Naive thymus-derived CD4-positive, alpha-beta T cell (primary cell): Measurements from ENCODE around the gene BCAT1. TPM values are rescaled to one million over a fixed set of nuclear protein-coding genes. Genes with fewer than 3 reads are reported as not detected.

ENCODE experiments used
- ATAC-seq: fragments of 150-1000 bp; cut with Tn5 transposase; 2 replicates; pipeline ENCODE4 v1.10.0; 2021; ENCODE audit warnings: mild to moderate bottlenecking, moderate library complexity
- CTCF ChIA-PET: fragments of 350-600 bp; sonication (Branson Sonifier 250); formaldehyde crosslinking; loops from one replicate; lab custom pipeline; 2021; ENCODE audit warnings: antibody characterized with exemption; lab: Charles Lee
- POLR2A ChIA-PET: fragments of 350-600 bp; sonication (Branson Sonifier 250); formaldehyde crosslinking; loops from one replicate; lab custom pipeline; 2021; ENCODE audit warnings: antibody characterized with exemption, inconsistent platforms; lab: Charles Lee
- DNase-seq, 9 donors: peaks; one replicate each; pipeline versions ENCODE4 v3.0.0 to v3.0.0-alpha.2; 2020 to 2022; ENCODE audit warnings: mixed read lengths in 1 of 9
- H3K27ac ChIP-seq: one replicate; pipeline ENCODE4 v1.7.0; 2013; ENCODE audit warnings: mild to moderate bottlenecking, low read depth, low read length, moderate library complexity
- H3K27me3 ChIP-seq, 2 donors: one replicate each; pipeline ENCODE4 v1.7.0; 2013; ENCODE audit warnings: low read length in 2 of 2, mild to moderate bottlenecking in 2 of 2, moderate library complexity in 2 of 2; ENCODE audit not compliant: control insufficient read depth in 2 of 2, insufficient read depth in 2 of 2
- H3K36me3 ChIP-seq, 3 experiments: 1 replicate in 2 of 3; 2 replicates in 1 of 3; pipeline ENCODE4 v1.7.0; 2013; ENCODE audit warnings: low read length in 3 of 3, mild to moderate bottlenecking in 3 of 3, moderate library complexity in 1 of 3; ENCODE audit not compliant: insufficient read depth in 3 of 3, control insufficient read depth in 2 of 3
- H3K4me1 ChIP-seq, 2 donors: one replicate each; pipeline ENCODE4 v1.7.0; 2013; ENCODE audit warnings: low read length in 2 of 2, mild to moderate bottlenecking in 2 of 2, moderate library complexity in 1 of 2; ENCODE audit not compliant: control insufficient read depth in 2 of 2, insufficient read depth in 2 of 2
- H3K4me3 ChIP-seq: 2 replicates; pipeline ENCODE4 v1.7.0; 2013; ENCODE audit warnings: mild to moderate bottlenecking, low read length
- H3K9me3 ChIP-seq, 3 experiments: 1 replicate in 2 of 3; 2 replicates in 1 of 3; pipeline ENCODE4 v1.7.0; 2013; ENCODE audit warnings: low read length in 3 of 3; ENCODE audit not compliant: control insufficient read depth in 2 of 3
- H3K27ac Mint-ChIP-seq, 9 donors: one replicate each; pipeline ENCODE4 v1.8.0; 2020 to 2022; ENCODE audit warnings: mixed read lengths in 9 of 9, mild to moderate bottlenecking in 8 of 9, moderate library complexity in 5 of 9, inconsistent platforms in 2 of 9
- H3K27me3 Mint-ChIP-seq, 5 donors: one replicate each; pipeline ENCODE4 v1.8.0; 2021 to 2022; ENCODE audit warnings: mixed read lengths in 5 of 5, mild to moderate bottlenecking in 1 of 5
- H3K36me3 Mint-ChIP-seq, 5 donors: one replicate each; pipeline ENCODE4 v1.8.0; 2020 to 2022; ENCODE audit warnings: mixed read lengths in 5 of 5, mild to moderate bottlenecking in 3 of 5, inconsistent platforms in 1 of 5
- H3K4me1 Mint-ChIP-seq, 7 donors: one replicate each; pipeline ENCODE4 v1.8.0; 2020 to 2022; ENCODE audit warnings: mixed read lengths in 7 of 7, mild to moderate bottlenecking in 3 of 7, inconsistent platforms in 1 of 7
- H3K4me3 Mint-ChIP-seq, 10 donors: one replicate each; pipeline ENCODE4 v1.8.0; 2020 to 2022; ENCODE audit warnings: mild to moderate bottlenecking in 10 of 10, mixed read lengths in 10 of 10, moderate library complexity in 6 of 10, inconsistent platforms in 2 of 10
- H3K9me3 Mint-ChIP-seq, 11 donors: one replicate each; pipeline ENCODE4 v1.8.0; 2020 to 2022; ENCODE audit warnings: mixed read lengths in 11 of 11, mild to moderate bottlenecking in 4 of 11, inconsistent platforms in 1 of 11, moderate library complexity in 1 of 11
- intact Hi-C, 2 donors: fragments of 100-400 bp; cut with micrococcal nuclease; formaldehyde crosslinking; loops; one replicate each; pipeline ENCODE4 v1.15.1; 2023
- polyA plus RNA-seq, 2 donors: library from polyadenylated mRNA; unstranded; fragments of 300-500 nt; fragmentation: Illumina TruSeq; gene quantifications; one replicate each; pipeline ENCODE4 v1.2.3, GENCODE V29; 2021
- total RNA-seq, 6 experiments: library from RNA in 5 of 6; stranded (reverse) in 5 of 6; gene quantifications; 1 replicate in 5 of 6; 2 replicates in 1 of 6; pipeline ENCODE4 v1.2.3 and lab custom pipeline; 2021 to 2026

The BCAT1 gene
- total and polyA plus RNA-seq, 7 experiments from 2014 or later = 0.70 to 29.3 (median 1.1) TPM

DNA sequence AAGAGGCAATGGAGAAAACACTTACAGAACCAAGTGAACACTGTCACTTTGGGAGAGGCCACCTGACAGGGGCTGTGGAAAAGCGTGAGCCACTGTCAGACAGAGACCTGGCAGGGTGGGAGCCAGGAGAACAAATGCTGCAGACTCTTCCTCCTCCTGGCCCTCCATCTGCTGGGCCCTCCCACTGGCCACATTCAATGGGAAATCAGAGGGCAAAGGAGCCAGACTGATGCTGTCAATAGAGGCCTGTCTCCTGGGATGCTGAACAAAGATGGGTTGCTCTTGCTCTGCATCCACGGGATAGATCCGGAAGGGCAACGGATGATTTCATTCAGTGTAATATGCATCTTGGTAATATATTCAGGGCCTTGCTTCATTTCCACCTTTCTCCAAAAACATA lies 44.9 kb upstream of the BCAT1 start:
- H3K4me1 Mint-ChIP-seq = peaks cover 0 to 16% (median 9%) of the 10 kb centered on the region in 7 donors
- DNase-seq = no peak
- intact Hi-C loops = loop anchor here in 1 of 2 donors (2.0 kb wide), 1 partner anchor 57 kb away; no protein-coding TSS in a partner anchor
- H3K4me3 ChIP-seq = no peak overlapping the region
- no peaks in the 10 kb centered on the region for H3K36me3 Mint-ChIP-seq
- ChIA-PET CTCF (interaction anchor here (2.0 to 4.4 kb wide), 3 partner anchors 136 to 142 kb away, joined by 5 to 59 read pairs (median 18); no protein-coding TSS in a partner anchor), POLR2A (no interaction called here)
- no peak for ATAC-seq
- H3K4me3 Mint-ChIP-seq = no peak overlapping the region
- H3K9me3 ChIP-seq = no peaks in the 10 kb centered on the region
- no peaks in the 10 kb centered on the region for H3K27me3 ChIP-seq
- peaks cover 0 to 11% of the 10 kb centered on the region in 2 donors for H3K4me1 ChIP-seq
- no peak overlapping the region for H3K27ac Mint-ChIP-seq
- H3K27me3 Mint-ChIP-seq = peaks cover 0 to 7% (median 6%) of the 10 kb centered on the region in 5 donors
- H3K27ac ChIP-seq = no peak overlapping the region
- no peaks in the 10 kb centered on the region for H3K9me3 Mint-ChIP-seq
- H3K36me3 ChIP-seq = no peaks in the 10 kb centered on the region

GRCh38 chr12:24991209-24992049 lies 42.5 kb upstream of the BCAT1 start:
- no peaks in the 10 kb centered on the region for H3K27me3 ChIP-seq
- H3K36me3 ChIP-seq = no peaks in the 10 kb centered on the region
- DNase-seq = peak in 7 of 9 donors; percentile 53 to 75 (median 64)
- no peaks in the 10 kb centered on the region for H3K9me3 ChIP-seq
- POLR2A ChIA-PET = no interaction called here
- CTCF ChIA-PET = interaction anchor here (0.6 to 4.4 kb wide), 15 partner anchors 9 to 250 kb away, joined by 3 to 59 read pairs (median 4); no protein-coding TSS in a partner anchor
- no peak overlapping the region for H3K27ac ChIP-seq
- intact Hi-C loops = loop anchor here (1.0 to 2.0 kb wide), 8 partner anchors 59 to 1787 kb away; a partner anchor contains a TSS
- peak; percentile 97 for ATAC-seq
- Mint-ChIP-seq H3K27ac (no peak overlapping the region), H3K4me1 (peaks cover 0 to 2% (median 0%) of the 10 kb centered on the region in 7 donors), H3K4me3 (no peak overlapping the region), H3K27me3 (peaks cover 0 to 7% (median 6%) of the 10 kb centered on the region in 5 donors), H3K9me3 (no peaks in the 10 kb centered on the region), H3K36me3 (no peaks in the 10 kb centered on the region)
- no peaks in the 10 kb centered on the region for H3K4me1 ChIP-seq
- no peak overlapping the region for H3K4me3 ChIP-seq

DNA sequence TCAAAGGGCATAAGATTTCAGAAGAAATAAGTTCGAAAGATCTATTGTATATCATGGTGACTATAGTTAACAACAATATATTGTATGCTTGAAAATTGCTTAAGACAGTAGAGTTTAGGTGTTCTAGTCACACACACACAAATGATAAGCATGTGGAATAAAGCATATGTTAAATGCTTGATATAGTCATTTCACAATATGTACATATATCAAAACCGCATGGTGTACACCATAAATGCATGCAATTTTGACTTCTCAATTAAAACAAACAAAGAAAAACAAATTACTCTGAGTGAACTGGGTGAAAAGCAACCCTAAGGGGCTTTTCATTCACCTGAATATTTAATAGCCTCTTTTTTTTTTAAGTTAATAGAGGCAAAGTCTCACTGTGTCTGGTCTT lies 40.3 kb upstream of the BCAT1 start:
- no peak overlapping the region for H3K27ac Mint-ChIP-seq
- DNase-seq = no peak
- ChIA-PET POLR2A (interaction anchor here (0.7 kb wide), 1 partner anchor 13 kb away, joined by 4 read pairs; no protein-coding TSS in a partner anchor), CTCF (no interaction called here)
- no peaks in the 10 kb centered on the region for H3K36me3 ChIP-seq
- H3K4me3 Mint-ChIP-seq = no peak overlapping the region
- H3K27ac ChIP-seq = no peak overlapping the region
- H3K27me3 ChIP-seq = no peaks in the 10 kb centered on the region
- intact Hi-C loops = no loop called here
- ATAC-seq = no peak
- no peaks in the 10 kb centered on the region for H3K4me1 ChIP-seq
- H3K27me3 Mint-ChIP-seq = peaks cover 0 to 7% (median 6%) of the 10 kb centered on the region in 5 donors
- no peak overlapping the region for H3K4me3 ChIP-seq
- H3K4me1 Mint-ChIP-seq = peaks cover 0 to 2% (median 0%) of the 10 kb centered on the region in 7 donors
- peaks cover 0 to under 1% (median 0%) of the 10 kb centered on the region in 5 donors for H3K36me3 Mint-ChIP-seq
- H3K9me3 Mint-ChIP-seq = peaks cover 0 to 8% (median 1%) of the 10 kb centered on the region in 11 donors
- no peaks in the 10 kb centered on the region for H3K9me3 ChIP-seq

DNA sequence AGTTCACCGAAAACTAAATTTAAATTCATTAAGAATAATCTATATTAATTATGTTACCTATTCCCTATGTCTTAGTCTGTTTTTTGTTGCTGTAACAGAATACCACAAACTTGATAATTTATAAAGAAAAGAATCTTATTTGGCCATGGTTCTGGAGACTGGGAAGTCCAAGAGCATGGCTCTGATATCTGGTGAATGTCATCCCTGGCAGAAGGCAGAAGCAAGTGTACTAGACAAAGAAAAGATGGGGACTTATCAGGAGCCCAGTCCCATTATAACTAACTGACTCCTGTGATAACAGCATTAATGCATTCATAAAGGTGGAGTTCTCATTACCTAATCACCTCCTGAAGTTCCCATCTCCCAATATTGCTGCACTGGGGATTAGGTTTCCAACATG lies 33.3 kb upstream of the BCAT1 start:
- DNase-seq = no peak
- Histone ChIP-seq H3K36me3 (no peaks in the 10 kb centered on the region), H3K9me3 (peaks cover 0 to 4% (median 0%) of the 10 kb centered on the region in 3 experiments), H3K27ac (no peak overlapping the region), H3K27me3 (no peaks in the 10 kb centered on the region), H3K4me1 (no peaks in the 10 kb centered on the region), H3K4me3 (no peak overlapping the region)
- intact Hi-C loops = no loop called here
- Mint-ChIP-seq H3K27me3 (peaks cover 0 to 5% (median 0%) of the 10 kb centered on the region in 5 donors), H3K27ac (no peak overlapping the region), H3K4me3 (no peak overlapping the region), H3K9me3 (peaks cover 2 to 30% (median 9%) of the 10 kb centered on the region in 11 donors), H3K36me3 (peaks cover 0 to 6% (median 0%) of the 10 kb centered on the region in 5 donors), H3K4me1 (peaks cover 0 to 2% (median 0%) of the 10 kb centered on the region in 7 donors)
- ATAC-seq = no peak
- POLR2A ChIA-PET = no interaction called here
- CTCF ChIA-PET = no interaction called here

GRCh38 chr12:24979976-24980730 lies 31.3 kb upstream of the BCAT1 start:
- peaks cover 0 to 3% (median 0%) of the 10 kb centered on the region in 7 donors for H3K4me1 Mint-ChIP-seq
- no peak overlapping the region for H3K4me3 Mint-ChIP-seq
- Histone ChIP-seq H3K27ac (no peak overlapping the region), H3K4me1 (no peaks in the 10 kb centered on the region), H3K36me3 (no peaks in the 10 kb centered on the region), H3K9me3 (peaks cover 0 to 4% (median 0%) of the 10 kb centered on the region in 3 experiments), H3K27me3 (no peaks in the 10 kb centered on the region), H3K4me3 (no peak overlapping the region)
- peaks cover 2 to 28% (median 9%) of the 10 kb centered on the region in 11 donors for H3K9me3 Mint-ChIP-seq
- peaks cover 0 to 6% (median 0%) of the 10 kb centered on the region in 5 donors for H3K36me3 Mint-ChIP-seq
- H3K27ac Mint-ChIP-seq = no peak overlapping the region
- ChIA-PET CTCF (interaction anchor here (0.9 kb wide), 1 partner anchor 11 kb away, joined by 5 read pairs; no protein-coding TSS in a partner anchor), POLR2A (no interaction called here)
- intact Hi-C loops = no loop called here
- DNase-seq (no peak), ATAC-seq (no peak)
- H3K27me3 Mint-ChIP-seq = peaks cover 0 to 14% (median 6%) of the 10 kb centered on the region in 5 donors

DNA sequence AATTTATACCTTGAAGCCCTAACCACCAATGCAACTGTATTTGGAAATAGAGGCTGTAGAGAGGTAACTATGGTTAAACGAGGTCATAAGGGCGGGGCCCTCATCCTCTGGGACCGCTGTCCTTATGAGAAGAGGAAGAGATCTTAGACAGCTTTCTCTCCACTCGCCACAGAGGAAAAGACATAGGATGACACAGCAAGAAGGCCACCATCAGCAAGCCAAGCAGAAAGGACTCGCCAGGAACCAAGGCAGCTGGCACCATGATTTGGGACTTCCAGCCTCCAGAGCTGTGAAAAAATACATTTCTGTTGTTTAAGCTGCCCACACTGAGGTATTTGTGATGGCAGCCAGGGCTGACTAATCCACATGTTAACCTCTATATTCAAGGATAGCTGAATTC lies 30.4 kb upstream of the BCAT1 start:
- Mint-ChIP-seq H3K4me3 (no peak overlapping the region), H3K4me1 (peaks cover 0 to 3% (median 0%) of the 10 kb centered on the region in 7 donors), H3K36me3 (peaks cover 0 to 6% (median 0%) of the 10 kb centered on the region in 5 donors), H3K27ac (no peak overlapping the region), H3K27me3 (peaks cover 0 to 15% (median 6%) of the 10 kb centered on the region in 5 donors), H3K9me3 (peaks cover 2 to 22% (median 8%) of the 10 kb centered on the region in 11 donors)
- ChIA-PET POLR2A (no interaction called here), CTCF (no interaction called here)
- H3K36me3 ChIP-seq = no peaks in the 10 kb centered on the region
- intact Hi-C loops = no loop called here
- H3K4me1 ChIP-seq = no peaks in the 10 kb centered on the region
- ATAC-seq = peak; percentile 64
- H3K27ac ChIP-seq = no peak overlapping the region
- no peak overlapping the region for H3K4me3 ChIP-seq
- DNase-seq = no peak
- H3K9me3 ChIP-seq = peaks cover 0 to 4% (median 0%) of the 10 kb centered on the region in 3 experiments
- no peaks in the 10 kb centered on the region for H3K27me3 ChIP-seq
